OCI-LY1 (cell line): ENCODE measurements around the gene BIN2.

Experiments
- EZH2 ChIP-seq: fragments of 200-600 bp; sonication (generic), shearing (Covaris generic); IDR thresholded peaks from 2 replicates; pipeline ENCODE4 v1.8.0; 2017; ENCODE audit warnings: borderline replicate concordance, mixed run types, mild to moderate bottlenecking, antibody characterized with exemption, low read length, moderate library complexity, mixed read lengths
- TF ChIP-seq, protein P1 (sequence below): fragments of 200-600 bp; sonication (generic), shearing (Covaris generic); IDR thresholded peaks from 2 replicates; pipeline ENCODE4 v1.5.1; 2017; ENCODE audit warnings: mild to moderate bottlenecking, antibody characterized with exemption, low read length, moderate library complexity, mixed read lengths

DNA sequence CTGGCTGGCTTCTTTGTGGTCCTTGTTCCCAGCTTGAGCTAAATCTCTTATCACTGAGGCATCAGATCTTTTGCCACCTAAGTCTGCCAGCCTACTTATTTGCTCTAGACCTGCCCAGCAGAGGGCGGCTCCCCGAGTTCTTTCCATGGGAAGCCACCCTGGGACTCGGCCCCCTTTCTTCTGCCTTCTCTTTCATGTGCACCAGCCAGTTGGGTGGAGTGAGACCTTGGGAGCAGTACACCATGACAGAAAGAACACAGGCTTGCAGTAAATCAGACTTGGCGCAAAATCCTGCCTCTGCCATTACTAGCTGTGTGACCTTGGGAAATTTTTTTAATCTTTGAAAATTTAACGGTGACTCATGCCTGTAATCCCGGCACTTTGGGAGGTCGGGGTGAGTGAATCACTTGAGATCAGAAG, 61.2 kb downstream of the BIN2 start:
- TF ChIP-seq, protein P1, sequence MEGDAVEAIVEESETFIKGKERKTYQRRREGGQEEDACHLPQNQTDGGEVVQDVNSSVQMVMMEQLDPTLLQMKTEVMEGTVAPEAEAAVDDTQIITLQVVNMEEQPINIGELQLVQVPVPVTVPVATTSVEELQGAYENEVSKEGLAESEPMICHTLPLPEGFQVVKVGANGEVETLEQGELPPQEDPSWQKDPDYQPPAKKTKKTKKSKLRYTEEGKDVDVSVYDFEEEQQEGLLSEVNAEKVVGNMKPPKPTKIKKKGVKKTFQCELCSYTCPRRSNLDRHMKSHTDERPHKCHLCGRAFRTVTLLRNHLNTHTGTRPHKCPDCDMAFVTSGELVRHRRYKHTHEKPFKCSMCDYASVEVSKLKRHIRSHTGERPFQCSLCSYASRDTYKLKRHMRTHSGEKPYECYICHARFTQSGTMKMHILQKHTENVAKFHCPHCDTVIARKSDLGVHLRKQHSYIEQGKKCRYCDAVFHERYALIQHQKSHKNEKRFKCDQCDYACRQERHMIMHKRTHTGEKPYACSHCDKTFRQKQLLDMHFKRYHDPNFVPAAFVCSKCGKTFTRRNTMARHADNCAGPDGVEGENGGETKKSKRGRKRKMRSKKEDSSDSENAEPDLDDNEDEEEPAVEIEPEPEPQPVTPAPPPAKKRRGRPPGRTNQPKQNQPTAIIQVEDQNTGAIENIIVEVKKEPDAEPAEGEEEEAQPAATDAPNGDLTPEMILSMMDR: peak; percentile 55
- TF ChIP-seq EZH2: no peak
